Liver (tissue), 9 donors: Measurements from ENCODE around the gene CAMK1D. TPM values are rescaled to one million over a fixed set of nuclear protein-coding genes. Genes with fewer than 3 reads are reported as not detected.

Experiments used
- DNase-seq: peaks from one replicate; pipeline ENCODE4 v3.0.0-alpha.2; 2017; ENCODE audit warnings: low spot score
- H3K27ac ChIP-seq, 2 donors: one replicate each; pipeline ENCODE4 v1.7.0; 2013; ENCODE audit warnings: inconsistent platforms in 2 of 2, low read length in 2 of 2, control low read depth in 1 of 2, low read depth in 1 of 2, mild to moderate bottlenecking in 1 of 2
- H3K27me3 ChIP-seq, 4 donors: one replicate each; pipeline versions ENCODE4 v1.6.1 to v1.7.0; 2013; ENCODE audit warnings: low read length in 3 of 4, inconsistent platforms in 1 of 4, mild to moderate bottlenecking in 1 of 4, moderate library complexity in 1 of 4; ENCODE audit not compliant: control insufficient read depth in 4 of 4, insufficient read depth in 4 of 4
- H3K36me3 ChIP-seq, 4 donors: one replicate each; pipeline versions ENCODE4 v1.6.1 to v1.7.0; 2013; ENCODE audit warnings: low read length in 3 of 4, mild to moderate bottlenecking in 3 of 4, low read depth in 1 of 4, moderate library complexity in 1 of 4; ENCODE audit not compliant: control insufficient read depth in 4 of 4, insufficient read depth in 3 of 4
- H3K4me1 ChIP-seq, 4 donors: one replicate each; pipeline versions ENCODE4 v1.6.1 to v1.7.0; 2013; ENCODE audit warnings: low read length in 3 of 4, mild to moderate bottlenecking in 3 of 4, moderate library complexity in 1 of 4; ENCODE audit not compliant: control insufficient read depth in 4 of 4, insufficient read depth in 4 of 4
- H3K4me3 ChIP-seq, 3 donors: one replicate each; pipeline versions ENCODE4 v1.6.1 to v1.7.0; 2013; ENCODE audit warnings: low read length in 3 of 3, control low read depth in 1 of 3, low read depth in 1 of 3, mild to moderate bottlenecking in 1 of 3
- H3K9ac ChIP-seq, 2 donors: one replicate each; pipeline ENCODE4 v1.7.0; 2013; ENCODE audit warnings: low read length in 2 of 2, mild to moderate bottlenecking in 2 of 2, moderate library complexity in 2 of 2, control low read depth in 1 of 2, low read depth in 1 of 2
- H3K9me3 ChIP-seq, 4 donors: one replicate each; pipeline versions ENCODE4 v1.6.1 to v1.7.0; 2013; ENCODE audit warnings: low read length in 3 of 4; ENCODE audit not compliant: control insufficient read depth in 4 of 4
- EGR1 ChIP-seq, 2 donors: IDR thresholded peaks; 2 replicates each; pipeline ENCODE4 v1.6.1; 2016 to 2018; ENCODE audit warnings: antibody characterized with exemption in 2 of 2, low read depth in 2 of 2
- FOXA1 ChIP-seq: IDR thresholded peaks from 2 replicates; pipeline ENCODE4 v1.6.1; 2016; ENCODE audit warnings: antibody characterized with exemption
- FOXA2 ChIP-seq: IDR thresholded peaks from 2 replicates; pipeline ENCODE4 v1.6.1; 2016; ENCODE audit warnings: antibody characterized with exemption
- GABPA ChIP-seq, 2 donors: IDR thresholded peaks in 1 of 2; conservative IDR thresholded peaks in 1 of 2; 2 replicates each; pipeline ENCODE4 v1.6.1; 2016; ENCODE audit warnings: antibody characterized with exemption in 2 of 2, mild to moderate bottlenecking in 1 of 2, moderate library complexity in 1 of 2
- HNF4A ChIP-seq, 2 donors: conservative IDR thresholded peaks; 2 replicates each; pipeline ENCODE4 v1.6.1; 2016; ENCODE audit warnings: antibody characterized with exemption in 2 of 2, mild to moderate bottlenecking in 2 of 2
- HNF4G ChIP-seq: IDR thresholded peaks from 2 replicates; pipeline ENCODE4 v1.6.1; 2016; ENCODE audit warnings: antibody characterized with exemption
- JUND ChIP-seq, 2 donors: IDR thresholded peaks; 2 replicates each; pipeline ENCODE4 v1.6.1; 2016; ENCODE audit warnings: antibody characterized with exemption in 2 of 2
- NR2F2 ChIP-seq: IDR thresholded peaks from 2 replicates; pipeline ENCODE4 v1.6.1; 2016; ENCODE audit warnings: antibody characterized with exemption
- RAD21 ChIP-seq, 2 donors: IDR thresholded peaks; 2 replicates each; pipeline ENCODE4 v1.6.1; 2016; ENCODE audit warnings: antibody characterized with exemption in 2 of 2, mild to moderate bottlenecking in 2 of 2
- RXRA ChIP-seq, 2 donors: IDR thresholded peaks; 2 replicates each; pipeline ENCODE4 v1.6.1; 2017 to 2018; ENCODE audit warnings: antibody characterized with exemption in 2 of 2, mild to moderate bottlenecking in 1 of 2
- SP1 ChIP-seq: IDR thresholded peaks from 2 replicates; pipeline ENCODE4 v1.6.1; 2018; ENCODE audit warnings: antibody characterized with exemption, mild to moderate bottlenecking
- TAF1 ChIP-seq: conservative IDR thresholded peaks from 2 replicates; pipeline ENCODE4 v1.6.1; 2016; ENCODE audit warnings: antibody characterized with exemption, mild to moderate bottlenecking
- YY1 ChIP-seq: IDR thresholded peaks from 2 replicates; pipeline ENCODE4 v1.6.1; 2016; ENCODE audit warnings: antibody characterized with exemption, mild to moderate bottlenecking
- WGBS: extraction: QIAGEN DNeasy Blood & Tissue Kit; methylation state at CpG from one replicate; pipeline ENCODE4 v1.1.7; 2013; 5-methylcytosine and 5-hydroxymethylcytosine counted together
- polyA plus RNA-seq, 2 donors: library from polyadenylated mRNA; stranded (reverse) in 1 of 2; unstranded in 1 of 2; fragments of 200-250 nt in 1 of 2; fragments of >200 nt in 1 of 2; fragmentation: Nextera tagmentation in 1 of 2; extraction: Ambion mirVana in 1 of 2; gene quantifications; one replicate each; pipeline versions ENCODE4 v1.2.1 to v1.2.3, GENCODE V29; 2013 to 2015
- total RNA-seq, 2 donors: library from RNA; depleted of rRNA; stranded (reverse); fragments of >200 nt; gene quantifications; one replicate each; pipeline ENCODE4 v1.2.3, GENCODE V29; 2014
- TF ChIP-seq, protein P1 (sequence below): IDR thresholded peaks from 2 replicates; pipeline ENCODE4 v1.6.1; 2016; ENCODE audit warnings: antibody characterized with exemption
- TF ChIP-seq, protein P2 (sequence below): fragments of 150-350 bp; IDR thresholded peaks from 2 replicates; pipeline ENCODE4 v1.5.1; 2017; ENCODE audit warnings: improper control_type of control experiment, low read depth, low read length; ENCODE audit not compliant: missing input control
- TF ChIP-seq, protein P3 (sequence below): IDR thresholded peaks from 2 replicates; pipeline ENCODE4 v1.6.1; 2016; ENCODE audit warnings: antibody characterized with exemption
- TF ChIP-seq, protein P4 (sequence below): IDR thresholded peaks from 2 replicates; pipeline ENCODE4 v1.6.1; 2016; ENCODE audit warnings: antibody characterized with exemption
- TF ChIP-seq, protein P5 (sequence below): IDR thresholded peaks from 2 replicates; pipeline ENCODE4 v1.6.1; 2016; ENCODE audit warnings: antibody characterized with exemption, mild to moderate bottlenecking
- donor health status: healthy.
- donor health status: healthy.
- donor health status: healthy.
- donor health status: healthy.
- donor health status: healthy.

Gene CAMK1D
- total and polyA plus RNA-seq, 4 donors = 2.7 to 10.1 (median 4.2) TPM

DNA sequence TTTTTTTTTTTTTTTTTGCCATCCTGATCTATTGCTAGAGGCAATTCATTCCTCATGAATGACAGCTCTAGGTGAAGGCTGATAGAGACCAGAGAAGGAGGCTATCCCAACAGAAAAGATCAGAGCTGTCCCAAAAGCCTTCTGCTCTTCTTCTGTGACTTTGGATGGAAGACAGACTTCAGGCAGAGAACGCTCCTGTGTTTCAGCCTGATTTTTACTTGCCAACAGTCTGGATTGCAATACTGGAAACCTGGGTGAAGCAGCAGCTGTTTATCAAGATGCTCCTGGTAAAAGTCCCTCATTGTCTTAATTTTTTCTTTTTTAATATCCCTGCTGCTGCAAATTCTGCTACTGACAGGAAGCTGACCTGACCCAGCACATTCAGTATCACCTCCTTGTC is 432.6 kb downstream of the CAMK1D start:
- H3K27ac ChIP-seq = no peak overlapping the region
- DNase-seq = no peak
- TF ChIP-seq HNF4A (conservative IDR thresholded peaks at IDR 0.05) (no peak), TAF1 (no peak), SP1 (no peak), GABPA (IDR thresholded peaks at IDR 0.05 in 1 of 2, conservative IDR thresholded peaks at IDR 0.05 in 1 of 2) (no peak), HNF4G (no peak), YY1 (no peak), FOXA2 (no peak), NR2F2 (no peak), RAD21 (IDR thresholded peaks at IDR 0.05) (no peak), EGR1 (IDR thresholded peaks at IDR 0.05; ENCODE audit: low read depth in 2 of 2) (no peak), JUND (IDR thresholded peaks at IDR 0.05) (no peak), RXRA (IDR thresholded peaks at IDR 0.05) (no peak), FOXA1 (no peak)
- TF ChIP-seq, protein P1, sequence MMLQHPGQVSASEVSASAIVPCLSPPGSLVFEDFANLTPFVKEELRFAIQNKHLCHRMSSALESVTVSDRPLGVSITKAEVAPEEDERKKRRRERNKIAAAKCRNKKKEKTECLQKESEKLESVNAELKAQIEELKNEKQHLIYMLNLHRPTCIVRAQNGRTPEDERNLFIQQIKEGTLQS = no peak
- TF ChIP-seq, protein P2, sequence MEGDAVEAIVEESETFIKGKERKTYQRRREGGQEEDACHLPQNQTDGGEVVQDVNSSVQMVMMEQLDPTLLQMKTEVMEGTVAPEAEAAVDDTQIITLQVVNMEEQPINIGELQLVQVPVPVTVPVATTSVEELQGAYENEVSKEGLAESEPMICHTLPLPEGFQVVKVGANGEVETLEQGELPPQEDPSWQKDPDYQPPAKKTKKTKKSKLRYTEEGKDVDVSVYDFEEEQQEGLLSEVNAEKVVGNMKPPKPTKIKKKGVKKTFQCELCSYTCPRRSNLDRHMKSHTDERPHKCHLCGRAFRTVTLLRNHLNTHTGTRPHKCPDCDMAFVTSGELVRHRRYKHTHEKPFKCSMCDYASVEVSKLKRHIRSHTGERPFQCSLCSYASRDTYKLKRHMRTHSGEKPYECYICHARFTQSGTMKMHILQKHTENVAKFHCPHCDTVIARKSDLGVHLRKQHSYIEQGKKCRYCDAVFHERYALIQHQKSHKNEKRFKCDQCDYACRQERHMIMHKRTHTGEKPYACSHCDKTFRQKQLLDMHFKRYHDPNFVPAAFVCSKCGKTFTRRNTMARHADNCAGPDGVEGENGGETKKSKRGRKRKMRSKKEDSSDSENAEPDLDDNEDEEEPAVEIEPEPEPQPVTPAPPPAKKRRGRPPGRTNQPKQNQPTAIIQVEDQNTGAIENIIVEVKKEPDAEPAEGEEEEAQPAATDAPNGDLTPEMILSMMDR = no peak
- TF ChIP-seq, protein P3, sequence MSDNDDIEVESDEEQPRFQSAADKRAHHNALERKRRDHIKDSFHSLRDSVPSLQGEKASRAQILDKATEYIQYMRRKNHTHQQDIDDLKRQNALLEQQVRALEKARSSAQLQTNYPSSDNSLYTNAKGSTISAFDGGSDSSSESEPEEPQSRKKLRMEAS = no peak
- TF ChIP-seq, protein P4, sequence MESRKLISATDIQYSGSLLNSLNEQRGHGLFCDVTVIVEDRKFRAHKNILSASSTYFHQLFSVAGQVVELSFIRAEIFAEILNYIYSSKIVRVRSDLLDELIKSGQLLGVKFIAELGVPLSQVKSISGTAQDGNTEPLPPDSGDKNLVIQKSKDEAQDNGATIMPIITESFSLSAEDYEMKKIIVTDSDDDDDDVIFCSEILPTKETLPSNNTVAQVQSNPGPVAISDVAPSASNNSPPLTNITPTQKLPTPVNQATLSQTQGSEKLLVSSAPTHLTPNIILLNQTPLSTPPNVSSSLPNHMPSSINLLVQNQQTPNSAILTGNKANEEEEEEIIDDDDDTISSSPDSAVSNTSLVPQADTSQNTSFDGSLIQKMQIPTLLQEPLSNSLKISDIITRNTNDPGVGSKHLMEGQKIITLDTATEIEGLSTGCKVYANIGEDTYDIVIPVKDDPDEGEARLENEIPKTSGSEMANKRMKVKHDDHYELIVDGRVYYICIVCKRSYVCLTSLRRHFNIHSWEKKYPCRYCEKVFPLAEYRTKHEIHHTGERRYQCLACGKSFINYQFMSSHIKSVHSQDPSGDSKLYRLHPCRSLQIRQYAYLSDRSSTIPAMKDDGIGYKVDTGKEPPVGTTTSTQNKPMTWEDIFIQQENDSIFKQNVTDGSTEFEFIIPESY = no peak
- TF ChIP-seq, protein P5, sequence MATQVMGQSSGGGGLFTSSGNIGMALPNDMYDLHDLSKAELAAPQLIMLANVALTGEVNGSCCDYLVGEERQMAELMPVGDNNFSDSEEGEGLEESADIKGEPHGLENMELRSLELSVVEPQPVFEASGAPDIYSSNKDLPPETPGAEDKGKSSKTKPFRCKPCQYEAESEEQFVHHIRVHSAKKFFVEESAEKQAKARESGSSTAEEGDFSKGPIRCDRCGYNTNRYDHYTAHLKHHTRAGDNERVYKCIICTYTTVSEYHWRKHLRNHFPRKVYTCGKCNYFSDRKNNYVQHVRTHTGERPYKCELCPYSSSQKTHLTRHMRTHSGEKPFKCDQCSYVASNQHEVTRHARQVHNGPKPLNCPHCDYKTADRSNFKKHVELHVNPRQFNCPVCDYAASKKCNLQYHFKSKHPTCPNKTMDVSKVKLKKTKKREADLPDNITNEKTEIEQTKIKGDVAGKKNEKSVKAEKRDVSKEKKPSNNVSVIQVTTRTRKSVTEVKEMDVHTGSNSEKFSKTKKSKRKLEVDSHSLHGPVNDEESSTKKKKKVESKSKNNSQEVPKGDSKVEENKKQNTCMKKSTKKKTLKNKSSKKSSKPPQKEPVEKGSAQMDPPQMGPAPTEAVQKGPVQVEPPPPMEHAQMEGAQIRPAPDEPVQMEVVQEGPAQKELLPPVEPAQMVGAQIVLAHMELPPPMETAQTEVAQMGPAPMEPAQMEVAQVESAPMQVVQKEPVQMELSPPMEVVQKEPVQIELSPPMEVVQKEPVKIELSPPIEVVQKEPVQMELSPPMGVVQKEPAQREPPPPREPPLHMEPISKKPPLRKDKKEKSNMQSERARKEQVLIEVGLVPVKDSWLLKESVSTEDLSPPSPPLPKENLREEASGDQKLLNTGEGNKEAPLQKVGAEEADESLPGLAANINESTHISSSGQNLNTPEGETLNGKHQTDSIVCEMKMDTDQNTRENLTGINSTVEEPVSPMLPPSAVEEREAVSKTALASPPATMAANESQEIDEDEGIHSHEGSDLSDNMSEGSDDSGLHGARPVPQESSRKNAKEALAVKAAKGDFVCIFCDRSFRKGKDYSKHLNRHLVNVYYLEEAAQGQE = no peak
- no peaks in the 10 kb centered on the region for H3K9me3 ChIP-seq
- no peak overlapping the region for H3K4me3 ChIP-seq
- H3K36me3 ChIP-seq = no peaks in the 10 kb centered on the region
- H3K4me1 ChIP-seq = no peaks in the 10 kb centered on the region
- 73% methylated on average over 1 of the region's 1 CpG for WGBS
- no peaks in the 10 kb centered on the region for H3K27me3 ChIP-seq
- no peak overlapping the region for H3K9ac ChIP-seq
